Mucosa of stomach (tissue), 1 donor: Measurements from ENCODE around the gene SUPV3L1.
A peak's percentile ranks its signal among the peaks of the same experiment; 100 is the strongest.
"Not testable (repeated sequence)": the region's sequence is repeated elsewhere in the genome, so short reads cannot be mapped to it uniquely, and the experiment has no call there.

Experiments
- H3K27me3 ChIP-seq: one replicate; pipeline ENCODE4 v1.7.0; 2013; ENCODE audit warnings: mild to moderate bottlenecking, low read length; ENCODE audit not compliant: control insufficient read depth, insufficient read depth
- H3K36me3 ChIP-seq: one replicate; pipeline ENCODE4 v1.7.0; 2013; ENCODE audit warnings: low read length; ENCODE audit not compliant: control insufficient read depth, insufficient read depth
- H3K4me1 ChIP-seq: one replicate; pipeline ENCODE4 v1.7.0; 2013; ENCODE audit warnings: mild to moderate bottlenecking, low read length; ENCODE audit not compliant: control insufficient read depth, insufficient read depth
- H3K4me3 ChIP-seq: one replicate; pipeline ENCODE4 v1.7.0; 2013; ENCODE audit warnings: low read length
- H3K9ac ChIP-seq: one replicate; pipeline ENCODE4 v1.7.0; 2013; ENCODE audit warnings: mild to moderate bottlenecking, low read length, moderate library complexity
- H3K9me3 ChIP-seq: one replicate; pipeline ENCODE4 v1.7.0; 2013; ENCODE audit warnings: mild to moderate bottlenecking, low read length, moderate library complexity; ENCODE audit not compliant: control insufficient read depth
- donor health status: Pancreatic carcinoma.

SUPV3L1 gene

GRCh38 chr10:69179743-69180524 is at the start of gene SUPV3L1:
SUPV3L1 (plus strand) TSS chr10:69180234; CDS start chr10:69180292, 58 bp downstream.
- H3K9ac ChIP-seq, result peak within 1 kb of the TSS; percentile 100
- peaks cover 10% of the 10 kb centered on the region for H3K4me1 ChIP-seq
- peak within 1 kb of the TSS; percentile 74 for H3K4me3 ChIP-seq
- no peaks in the 10 kb centered on the region for H3K27me3 ChIP-seq
- H3K9me3 ChIP-seq, result no peaks in the 10 kb centered on the region
- peaks cover 4% of the 10 kb centered on the region for H3K36me3 ChIP-seq

- H3K4me3 ChIP-seq, result no peak overlapping the region
- H3K36me3 ChIP-seq, result peaks cover 4% of the 10 kb centered on the region
- no peaks in the 10 kb centered on the region for H3K4me1 ChIP-seq
- no peak overlapping the region for H3K9ac ChIP-seq
- H3K9me3 ChIP-seq, result no peaks in the 10 kb centered on the region
- no peaks in the 10 kb centered on the region for H3K27me3 ChIP-seq
These were observed 49.8 kb upstream of the SUPV3L1 start for GRCh38 chr10:69130251-69130650.

GRCh38 chr10:69139961-69140360 is 40.1 kb upstream of the SUPV3L1 start:
- no peaks in the 10 kb centered on the region for H3K36me3 ChIP-seq
- H3K27me3 ChIP-seq, result no peaks in the 10 kb centered on the region
- H3K4me1 ChIP-seq, result no peaks in the 10 kb centered on the region
- H3K4me3 ChIP-seq, result no peak overlapping the region
- H3K9me3 ChIP-seq, result no peaks in the 10 kb centered on the region
- no peak overlapping the region for H3K9ac ChIP-seq

GRCh38 chr10:69141304-69141703 is 38.7 kb upstream of the SUPV3L1 start:
- no peak overlapping the region for H3K4me3 ChIP-seq
- H3K9ac ChIP-seq, result no peak overlapping the region
- no peaks in the 10 kb centered on the region for H3K9me3 ChIP-seq
- no peaks in the 10 kb centered on the region for H3K36me3 ChIP-seq
- H3K4me1 ChIP-seq, result no peaks in the 10 kb centered on the region
- no peaks in the 10 kb centered on the region for H3K27me3 ChIP-seq

- H3K9ac ChIP-seq, H3K9me3 ChIP-seq, H3K36me3 ChIP-seq, H3K27me3 ChIP-seq, H3K4me1 ChIP-seq, H3K4me3 ChIP-seq: not testable (repeated sequence)
These were observed 38.0 kb upstream of the SUPV3L1 start for GRCh38 chr10:69142074-69142473.

GRCh38 chr10:69142983-69143382 is 37.1 kb upstream of the SUPV3L1 start:
- Histone ChIP-seq H3K9me3 (no peaks in the 10 kb centered on the region), H3K4me1 (no peaks in the 10 kb centered on the region), H3K36me3 (no peaks in the 10 kb centered on the region), H3K4me3 (no peak overlapping the region), H3K27me3 (no peaks in the 10 kb centered on the region), H3K9ac (no peak overlapping the region)

- no peaks in the 10 kb centered on the region for H3K9me3 ChIP-seq
- no peak overlapping the region for H3K4me3 ChIP-seq
- no peaks in the 10 kb centered on the region for H3K27me3 ChIP-seq
- H3K4me1 ChIP-seq, result no peaks in the 10 kb centered on the region
- H3K36me3 ChIP-seq, result no peaks in the 10 kb centered on the region
- no peak overlapping the region for H3K9ac ChIP-seq
These were observed 34.7 kb upstream of the SUPV3L1 start for GRCh38 chr10:69145329-69145728.

- H3K4me1 ChIP-seq, result no peaks in the 10 kb centered on the region
- H3K9ac ChIP-seq, result no peak overlapping the region
- no peaks in the 10 kb centered on the region for H3K36me3 ChIP-seq
- H3K9me3 ChIP-seq, result no peaks in the 10 kb centered on the region
- no peak overlapping the region for H3K4me3 ChIP-seq
- no peaks in the 10 kb centered on the region for H3K27me3 ChIP-seq
These were observed 34.2 kb upstream of the SUPV3L1 start for GRCh38 chr10:69145864-69146263.

- Histone ChIP-seq H3K9ac (no peak overlapping the region), H3K4me3 (no peak overlapping the region), H3K36me3 (no peaks in the 10 kb centered on the region), H3K4me1 (no peaks in the 10 kb centered on the region), H3K27me3 (no peaks in the 10 kb centered on the region), H3K9me3 (no peaks in the 10 kb centered on the region)
These were observed 33.3 kb upstream of the SUPV3L1 start for GRCh38 chr10:69146759-69147158.

GRCh38 chr10:69151984-69152383 is 28.1 kb upstream of the SUPV3L1 start:
- no peaks in the 10 kb centered on the region for H3K9me3 ChIP-seq
- H3K4me1 ChIP-seq, result no peaks in the 10 kb centered on the region
- H3K36me3 ChIP-seq, result no peaks in the 10 kb centered on the region
- H3K9ac ChIP-seq, result no peak overlapping the region
- no peaks in the 10 kb centered on the region for H3K27me3 ChIP-seq
- H3K4me3 ChIP-seq, result no peak overlapping the region

- Histone ChIP-seq H3K4me1 (no peaks in the 10 kb centered on the region), H3K4me3 (no peak overlapping the region), H3K9ac (no peak overlapping the region), H3K36me3 (no peaks in the 10 kb centered on the region), H3K27me3 (no peaks in the 10 kb centered on the region), H3K9me3 (no peaks in the 10 kb centered on the region)
These were observed 26.8 kb upstream of the SUPV3L1 start for GRCh38 chr10:69153227-69153626.

- H3K36me3 ChIP-seq, result no peaks in the 10 kb centered on the region
These were observed 19.2 kb upstream of the SUPV3L1 start for GRCh38 chr10:69160809-69161241.

GRCh38 chr10:69168493-69168892 is 11.5 kb upstream of the SUPV3L1 start:
- H3K36me3 ChIP-seq, result no peaks in the 10 kb centered on the region
- no peak overlapping the region for H3K9ac ChIP-seq
- no peaks in the 10 kb centered on the region for H3K4me1 ChIP-seq
- H3K9me3 ChIP-seq, result no peaks in the 10 kb centered on the region
- H3K4me3 ChIP-seq, result no peak overlapping the region
- H3K27me3 ChIP-seq, result no peaks in the 10 kb centered on the region

More at GRCh38 chr10:69160809-69161241, 19.2 kb upstream of the SUPV3L1 start:
- H3K9me3 ChIP-seq, result no peaks in the 10 kb centered on the region
- no peaks in the 10 kb centered on the region for H3K4me1 ChIP-seq
- H3K9ac ChIP-seq, result no peak overlapping the region
- no peaks in the 10 kb centered on the region for H3K27me3 ChIP-seq
- H3K4me3 ChIP-seq, result no peak overlapping the region
